ENCODE results near the gene ALK.

The ALK gene

GRCh38 chr2:29305762-29306161, 615.6 kb downstream of the ALK start:
- Histone ChIP-seq H3K27ac (no peak overlapping the region), H4K20me1 (ENCODE audit: insufficient read depth) (no peaks in the 10 kb centered on the region), H3K27me3 (ENCODE audit: insufficient read depth, low read depth) (no peaks in the 10 kb centered on the region), H3K79me2 (ENCODE audit: insufficient read depth, low read depth) (no peaks in the 10 kb centered on the region), H3K4me3 (IDR thresholded peaks at IDR 0.05; ENCODE audit: insufficient read depth, low read depth, low read length) (no peak overlapping the region), H2AFZ (ENCODE audit: low read depth) (no peak overlapping the region), H3K9ac (no peak overlapping the region), H3K36me3 (ENCODE audit: insufficient read depth) (no peaks in the 10 kb centered on the region), H3K4me2 (no peak overlapping the region), H3K4me1 (ENCODE audit: low read depth, poor library complexity, severe bottlenecking) (no peaks in the 10 kb centered on the region)
- TF ChIP-seq, protein P1, sequence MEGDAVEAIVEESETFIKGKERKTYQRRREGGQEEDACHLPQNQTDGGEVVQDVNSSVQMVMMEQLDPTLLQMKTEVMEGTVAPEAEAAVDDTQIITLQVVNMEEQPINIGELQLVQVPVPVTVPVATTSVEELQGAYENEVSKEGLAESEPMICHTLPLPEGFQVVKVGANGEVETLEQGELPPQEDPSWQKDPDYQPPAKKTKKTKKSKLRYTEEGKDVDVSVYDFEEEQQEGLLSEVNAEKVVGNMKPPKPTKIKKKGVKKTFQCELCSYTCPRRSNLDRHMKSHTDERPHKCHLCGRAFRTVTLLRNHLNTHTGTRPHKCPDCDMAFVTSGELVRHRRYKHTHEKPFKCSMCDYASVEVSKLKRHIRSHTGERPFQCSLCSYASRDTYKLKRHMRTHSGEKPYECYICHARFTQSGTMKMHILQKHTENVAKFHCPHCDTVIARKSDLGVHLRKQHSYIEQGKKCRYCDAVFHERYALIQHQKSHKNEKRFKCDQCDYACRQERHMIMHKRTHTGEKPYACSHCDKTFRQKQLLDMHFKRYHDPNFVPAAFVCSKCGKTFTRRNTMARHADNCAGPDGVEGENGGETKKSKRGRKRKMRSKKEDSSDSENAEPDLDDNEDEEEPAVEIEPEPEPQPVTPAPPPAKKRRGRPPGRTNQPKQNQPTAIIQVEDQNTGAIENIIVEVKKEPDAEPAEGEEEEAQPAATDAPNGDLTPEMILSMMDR (conservative IDR thresholded peaks at IDR 0.05; ENCODE audit: low read depth, low read length): no peak

GRCh38 chr2:29304399-29305060, 616.9 kb downstream of the ALK start:
- no peak overlapping the region for H2AFZ ChIP-seq (ENCODE audit: low read depth)
- no peaks in the 10 kb centered on the region for H4K20me1 ChIP-seq (ENCODE audit: insufficient read depth)
- no peak overlapping the region for H3K27ac ChIP-seq
- no peaks in the 10 kb centered on the region for H3K36me3 ChIP-seq (ENCODE audit: insufficient read depth)
- H3K4me2 ChIP-seq: no peak overlapping the region
- TF ChIP-seq, protein P1 (conservative IDR thresholded peaks at IDR 0.05; ENCODE audit: low read depth, low read length): no peak
- no peaks in the 10 kb centered on the region for H3K4me1 ChIP-seq (ENCODE audit: low read depth, poor library complexity, severe bottlenecking)
- no peak overlapping the region for H3K4me3 ChIP-seq (IDR thresholded peaks at IDR 0.05; ENCODE audit: insufficient read depth, low read depth, low read length)
- H3K9ac ChIP-seq: no peak overlapping the region
- no peaks in the 10 kb centered on the region for H3K27me3 ChIP-seq (ENCODE audit: insufficient read depth, low read depth)
- H3K79me2 ChIP-seq (ENCODE audit: insufficient read depth, low read depth): no peaks in the 10 kb centered on the region

- TF ChIP-seq, protein P1 (conservative IDR thresholded peaks at IDR 0.05; ENCODE audit: low read depth, low read length): no peak
- H3K9ac ChIP-seq: no peak overlapping the region
- H4K20me1 ChIP-seq (ENCODE audit: insufficient read depth): no peaks in the 10 kb centered on the region
- no peaks in the 10 kb centered on the region for H3K36me3 ChIP-seq (ENCODE audit: insufficient read depth)
- H2AFZ ChIP-seq (ENCODE audit: low read depth): no peak overlapping the region
- no peak overlapping the region for H3K4me3 ChIP-seq (IDR thresholded peaks at IDR 0.05; ENCODE audit: insufficient read depth, low read depth, low read length)
- H3K79me2 ChIP-seq (ENCODE audit: insufficient read depth, low read depth): no peaks in the 10 kb centered on the region
- no peaks in the 10 kb centered on the region for H3K27me3 ChIP-seq (ENCODE audit: insufficient read depth, low read depth)
- H3K27ac ChIP-seq: no peak overlapping the region
- no peaks in the 10 kb centered on the region for H3K4me1 ChIP-seq (ENCODE audit: low read depth, poor library complexity, severe bottlenecking)
- no peak overlapping the region for H3K4me2 ChIP-seq
These were observed 624.8 kb downstream of the ALK start for GRCh38 chr2:29296585-29296984.

- Histone ChIP-seq H3K9ac (no peak overlapping the region), H3K4me2 (no peak overlapping the region), H3K27ac (no peak overlapping the region), H2AFZ (ENCODE audit: low read depth) (no peak overlapping the region), H4K20me1 (ENCODE audit: insufficient read depth) (no peaks in the 10 kb centered on the region), H3K79me2 (ENCODE audit: insufficient read depth, low read depth) (no peaks in the 10 kb centered on the region), H3K4me1 (ENCODE audit: low read depth, poor library complexity, severe bottlenecking) (no peaks in the 10 kb centered on the region), H3K4me3 (IDR thresholded peaks at IDR 0.05; ENCODE audit: insufficient read depth, low read depth, low read length) (no peak overlapping the region), H3K36me3 (ENCODE audit: insufficient read depth) (no peaks in the 10 kb centered on the region), H3K27me3 (ENCODE audit: insufficient read depth, low read depth) (no peaks in the 10 kb centered on the region)
- TF ChIP-seq, protein P1 (conservative IDR thresholded peaks at IDR 0.05; ENCODE audit: low read depth, low read length): no peak
These were observed 625.5 kb downstream of the ALK start for GRCh38 chr2:29295845-29296244.
